Prostate gland (tissue), 2 donors: Measurements from ENCODE around the gene BSPRY. TPM values are rescaled to one million over a fixed set of nuclear protein-coding genes. Genes with fewer than 3 reads are reported as not detected.

Experiments
- DNase-seq: peaks from one replicate; pipeline ENCODE4 v3.0.0-alpha.2; 2019; ENCODE audit warnings: low spot score
- H3K27ac ChIP-seq, 2 donors: fragments of 200-600 bp; sonication (generic); 2 replicates each; pipeline ENCODE4 v1.5.1; 2017 to 2019
- H3K27me3 ChIP-seq: fragments of 200-600 bp; sonication (generic); replicated peaks from 2 replicates; pipeline ENCODE4 v1.5.1; 2019; ENCODE audit not compliant: insufficient read depth
- H3K36me3 ChIP-seq, 2 donors: fragments of 200-600 bp; sonication (generic); 1 replicate in 1 of 2; 2 replicates in 1 of 2; pipeline versions ENCODE4 v1.5.1 to v1.8.1; 2017 to 2019
- H3K4me1 ChIP-seq: fragments of 200-600 bp; sonication (generic); replicated peaks from 2 replicates; pipeline ENCODE4 v1.5.1; 2019
- H3K4me3 ChIP-seq, 2 donors: fragments of 200-600 bp; sonication (generic); 2 replicates each; pipeline ENCODE4 v1.5.1; 2017 to 2019
- H3K9me3 ChIP-seq: fragments of 200-600 bp; sonication (generic); 2 replicates; pipeline ENCODE4 v1.5.1; 2017
- POLR2A ChIP-seq: fragments of 450-650 bp; IDR thresholded peaks from one replicate; pipeline ENCODE4 v1.6.1; 2016; ENCODE audit warnings: antibody characterized with exemption, mild to moderate bottlenecking
- POLR2AphosphoS5 ChIP-seq: sonication (generic); formaldehyde crosslinking; IDR thresholded peaks from one replicate; pipeline ENCODE4 v1.6.1; 2017; ENCODE audit warnings: antibody characterized with exemption
- WGBS: methylation state at CpG from one replicate; pipeline ENCODE4 v1.1.5; 2018; 5-methylcytosine and 5-hydroxymethylcytosine counted together
- intact Hi-C: fragments of 100-400 bp; cut with DNase I; formaldehyde crosslinking; loops from one replicate; pipeline ENCODE4 v1.14.2; 2022
- total RNA-seq, 2 donors: library from RNA; depleted of rRNA; stranded (reverse); fragments of >200 nt; gene quantifications; one replicate each; pipeline ENCODE4 v1.1.0, GENCODE V29; 2016
- TF ChIP-seq, protein P1 (sequence below), 4 experiments: fragments of 200-600 bp in 2 of 4; fragments of 450-650 bp in 2 of 4; sonication (generic) in 2 of 4; IDR thresholded peaks; 1 replicate in 3 of 4; 2 replicates in 1 of 4; pipeline ENCODE4 v1.5.1; 2016 to 2019; ENCODE audit warnings: antibody characterized with exemption in 4 of 4, mild to moderate bottlenecking in 2 of 4, moderate library complexity in 2 of 4

Gene BSPRY
- total RNA-seq, 2 donors from 2014 or later, result 8.4 to 21.8 TPM

DNA sequence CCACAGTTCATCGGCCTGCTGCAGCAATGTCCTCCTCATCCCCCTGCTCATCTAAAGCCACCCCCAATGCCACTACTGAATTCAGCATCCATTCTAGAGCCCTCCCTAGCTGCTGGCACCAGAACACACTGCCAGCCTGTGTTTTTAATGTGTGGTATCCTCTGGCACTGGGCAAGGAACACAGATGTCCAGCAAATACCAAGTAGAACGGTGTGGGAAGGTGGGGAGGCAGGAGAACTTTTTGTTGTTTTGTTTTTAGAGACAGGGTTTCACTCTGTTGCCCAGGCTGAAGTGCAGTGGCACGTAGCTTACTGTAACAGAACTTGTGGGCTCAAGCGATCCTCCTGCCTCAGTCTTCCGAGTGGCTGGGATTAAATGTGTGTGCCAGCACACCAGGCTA lies 22.7 kb downstream of the BSPRY start:
- no peaks in the 10 kb centered on the region for H3K27me3 ChIP-seq
- intact Hi-C loops, result no loop called here
- no peak for DNase-seq
- no peaks in the 10 kb centered on the region for H3K4me1 ChIP-seq
- H3K36me3 ChIP-seq, result peaks cover 0 to 8% of the 10 kb centered on the region in 2 donors
- WGBS, result 67% methylated on average over 5 of the region's 5 CpGs
- TF ChIP-seq, protein P1, sequence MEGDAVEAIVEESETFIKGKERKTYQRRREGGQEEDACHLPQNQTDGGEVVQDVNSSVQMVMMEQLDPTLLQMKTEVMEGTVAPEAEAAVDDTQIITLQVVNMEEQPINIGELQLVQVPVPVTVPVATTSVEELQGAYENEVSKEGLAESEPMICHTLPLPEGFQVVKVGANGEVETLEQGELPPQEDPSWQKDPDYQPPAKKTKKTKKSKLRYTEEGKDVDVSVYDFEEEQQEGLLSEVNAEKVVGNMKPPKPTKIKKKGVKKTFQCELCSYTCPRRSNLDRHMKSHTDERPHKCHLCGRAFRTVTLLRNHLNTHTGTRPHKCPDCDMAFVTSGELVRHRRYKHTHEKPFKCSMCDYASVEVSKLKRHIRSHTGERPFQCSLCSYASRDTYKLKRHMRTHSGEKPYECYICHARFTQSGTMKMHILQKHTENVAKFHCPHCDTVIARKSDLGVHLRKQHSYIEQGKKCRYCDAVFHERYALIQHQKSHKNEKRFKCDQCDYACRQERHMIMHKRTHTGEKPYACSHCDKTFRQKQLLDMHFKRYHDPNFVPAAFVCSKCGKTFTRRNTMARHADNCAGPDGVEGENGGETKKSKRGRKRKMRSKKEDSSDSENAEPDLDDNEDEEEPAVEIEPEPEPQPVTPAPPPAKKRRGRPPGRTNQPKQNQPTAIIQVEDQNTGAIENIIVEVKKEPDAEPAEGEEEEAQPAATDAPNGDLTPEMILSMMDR (IDR thresholded peaks at IDR 0.05), result no peak
- TF ChIP-seq POLR2AphosphoS5 (no peak), POLR2A (no peak)
- H3K27ac ChIP-seq, result no peak overlapping the region
- H3K4me3 ChIP-seq, result no peak overlapping the region
- no peaks in the 10 kb centered on the region for H3K9me3 ChIP-seq

- 56% methylated on average over 3 of the region's 3 CpGs for WGBS
- intact Hi-C loops, result no loop called here
- Histone ChIP-seq H3K27me3 (no peaks in the 10 kb centered on the region), H3K27ac (no peak overlapping the region), H3K4me3 (no peak overlapping the region), H3K4me1 (no peaks in the 10 kb centered on the region), H3K9me3 (no peaks in the 10 kb centered on the region), H3K36me3 (peaks cover 0 to 8% of the 10 kb centered on the region in 2 donors)
- TF ChIP-seq POLR2A (no peak), POLR2AphosphoS5 (no peak)
- TF ChIP-seq, protein P1 (IDR thresholded peaks at IDR 0.05), result no peak
- DNase-seq, result no peak
These were observed 23.9 kb downstream of the BSPRY start for GRCh38 chr9:113373256-113373655.

DNA sequence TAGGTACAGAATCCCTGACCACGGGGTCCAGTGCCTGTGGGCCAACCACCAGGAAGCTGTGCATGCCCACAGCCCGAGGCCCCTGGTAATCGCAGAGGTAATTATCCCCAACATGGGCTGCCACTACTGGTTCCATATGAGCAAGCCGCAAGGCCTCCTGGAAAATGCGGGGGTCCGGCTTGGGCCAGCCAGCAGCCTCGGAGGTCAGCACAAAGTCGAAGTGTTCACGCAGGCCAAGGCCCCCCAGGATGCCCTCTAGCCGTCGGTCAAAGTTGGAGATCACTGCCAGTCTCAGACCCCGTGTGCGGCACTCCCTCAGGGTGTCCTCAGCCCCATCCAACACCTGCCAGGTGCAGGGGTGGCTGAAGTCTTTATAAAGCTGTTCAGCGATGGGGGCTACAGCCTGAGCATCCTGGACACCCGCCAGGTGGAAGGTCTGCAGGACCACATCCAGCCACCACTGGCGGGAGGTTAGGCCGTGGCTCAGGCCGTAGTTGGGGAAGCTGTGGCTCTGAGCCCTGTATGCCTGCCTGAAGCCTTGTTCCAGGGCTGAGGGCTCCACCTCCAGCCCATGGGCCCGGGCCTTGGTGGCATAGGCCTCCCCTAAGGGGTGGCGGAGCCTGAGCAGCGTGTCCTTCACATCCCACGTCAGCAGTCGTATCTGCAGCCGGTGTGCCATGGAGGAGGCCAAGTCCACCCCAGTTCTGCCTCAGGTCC lies 24.5 kb downstream of the BSPRY start:
- 85% methylated on average over 24 of the region's 24 CpGs for WGBS
- no peak overlapping the region for H3K27ac ChIP-seq
- intact Hi-C loops, result no loop called here
- H3K27me3 ChIP-seq, result no peaks in the 10 kb centered on the region
- peaks cover 0 to 8% of the 10 kb centered on the region in 2 donors for H3K36me3 ChIP-seq
- no peak overlapping the region for H3K4me3 ChIP-seq
- H3K4me1 ChIP-seq, result no peaks in the 10 kb centered on the region
- no peak for DNase-seq
- TF ChIP-seq, protein P1 (IDR thresholded peaks at IDR 0.05), result no peak
- TF ChIP-seq POLR2AphosphoS5, result no peak
- no peak for TF ChIP-seq POLR2A
- H3K9me3 ChIP-seq, result no peaks in the 10 kb centered on the region

- intact Hi-C loops, result no loop called here
- Histone ChIP-seq H3K4me3 (peak overlapping the region in 1 of 2 donors; percentile 55), H3K4me1 (no peaks in the 10 kb centered on the region), H3K36me3 (peaks cover 0 to 8% of the 10 kb centered on the region in 2 donors), H3K9me3 (no peaks in the 10 kb centered on the region), H3K27me3 (no peaks in the 10 kb centered on the region), H3K27ac (peak overlapping the region in 1 of 2 donors; percentile 84)
- TF ChIP-seq POLR2AphosphoS5 (no peak), POLR2A (no peak)
- TF ChIP-seq, protein P1 (IDR thresholded peaks at IDR 0.05), result no peak
- DNase-seq, result no peak
- 88% methylated on average over 6 of the region's 6 CpGs for WGBS
These were observed 26.0 kb downstream of the BSPRY start for GRCh38 chr9:113375057-113376023.
